Activated T-helper 17 cell treated with anti-CD3 and anti-CD28 coated beads, Interleukin-2, amount 50 U/mL, for 72 hours (primary cell): ENCODE measurements around the gene CD84. TPM values are rescaled to one million over a fixed set of nuclear protein-coding genes. Genes with fewer than 3 reads are reported as not detected.
A peak's percentile ranks its signal among the peaks of the same experiment; 100 is the strongest.

Experiments
- ATAC-seq: fragments of 150-1000 bp; cut with Tn5 transposase; replicated peaks from 2 replicates; pipeline ENCODE4 v1.10.0; 2021; ENCODE audit warnings: mild to moderate bottlenecking, moderate library complexity
- H3K27ac Mint-ChIP-seq: one replicate; pipeline ENCODE4 v1.8.0; 2022; ENCODE audit warnings: mixed read lengths
- H3K27me3 Mint-ChIP-seq: one replicate; pipeline ENCODE4 v1.8.0; 2022; ENCODE audit warnings: mixed read lengths
- H3K36me3 Mint-ChIP-seq: one replicate; pipeline ENCODE4 v1.8.0; 2022; ENCODE audit warnings: low read depth, mild to moderate bottlenecking, mixed read lengths
- H3K4me1 Mint-ChIP-seq: one replicate; pipeline ENCODE4 v1.8.0; 2022; ENCODE audit warnings: mixed read lengths
- H3K4me3 Mint-ChIP-seq: one replicate; pipeline ENCODE4 v1.8.0; 2022; ENCODE audit warnings: mild to moderate bottlenecking, mixed read lengths
- H3K9me3 Mint-ChIP-seq: one replicate; pipeline ENCODE4 v1.8.0; 2022; ENCODE audit warnings: mixed read lengths
- total RNA-seq, 2 donors: library from RNA; stranded (reverse); gene quantifications; one replicate each; pipeline ENCODE4 v1.2.3, GENCODE V29; 2022

CD84 gene
- total RNA-seq, 2 donors from 2014 or later, result 15.7 to 37.3 TPM

- Mint-ChIP-seq H3K9me3 (no peaks in the 10 kb centered on the region), H3K27me3 (no peaks in the 10 kb centered on the region), H3K4me3 (peak overlapping the region; percentile 29), H3K4me1 (peaks cover 55% of the 10 kb centered on the region), H3K27ac (peak overlapping the region; percentile 42), H3K36me3 (peaks cover 100% of the 10 kb centered on the region)
- no peak for ATAC-seq
These were observed 40.5 kb upstream of the CD84 start for GRCh38 chr1:160619742-160620277.

GRCh38 chr1:160618763-160619274 lies 39.5 kb upstream of the CD84 start:
- Mint-ChIP-seq H3K9me3 (no peaks in the 10 kb centered on the region), H3K27ac (peak overlapping the region; percentile 42), H3K36me3 (peaks cover 100% of the 10 kb centered on the region), H3K4me1 (peaks cover 48% of the 10 kb centered on the region), H3K4me3 (peak overlapping the region; percentile 29), H3K27me3 (no peaks in the 10 kb centered on the region)
- no peak for ATAC-seq

GRCh38 chr1:160618327-160618726 lies 39.0 kb upstream of the CD84 start:
- H3K9me3 Mint-ChIP-seq, result no peaks in the 10 kb centered on the region
- no peak for ATAC-seq
- H3K27me3 Mint-ChIP-seq, result no peaks in the 10 kb centered on the region
- H3K4me1 Mint-ChIP-seq, result peaks cover 46% of the 10 kb centered on the region
- peaks cover 100% of the 10 kb centered on the region for H3K36me3 Mint-ChIP-seq
- H3K27ac Mint-ChIP-seq, result peak overlapping the region; percentile 72
- H3K4me3 Mint-ChIP-seq, result peak overlapping the region; percentile 19

DNA sequence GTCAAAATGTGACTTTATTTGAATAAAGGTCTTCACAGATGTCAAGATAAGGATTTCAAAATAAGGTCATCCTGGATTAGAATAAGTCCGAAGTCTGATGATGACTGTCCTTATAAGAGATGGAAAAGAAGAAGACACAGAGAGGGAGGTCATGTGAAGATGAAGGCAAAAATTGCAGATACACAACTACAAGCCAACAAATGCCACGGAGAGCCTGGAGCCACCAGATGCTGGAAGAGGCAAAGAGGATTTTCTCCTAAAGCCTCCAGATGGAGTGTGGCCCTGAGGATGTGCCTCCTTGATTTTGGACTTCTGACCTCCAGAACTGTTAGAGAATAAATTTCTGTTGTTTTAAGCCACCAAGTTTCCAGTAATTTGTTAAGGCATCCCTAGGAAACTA lies 36.4 kb upstream of the CD84 start:
- no peak for ATAC-seq
- Mint-ChIP-seq H3K27ac (peak overlapping the region; percentile 33), H3K9me3 (no peaks in the 10 kb centered on the region), H3K27me3 (no peaks in the 10 kb centered on the region), H3K4me1 (peaks cover 38% of the 10 kb centered on the region), H3K36me3 (peaks cover 100% of the 10 kb centered on the region), H3K4me3 (peak overlapping the region; percentile 10)

DNA sequence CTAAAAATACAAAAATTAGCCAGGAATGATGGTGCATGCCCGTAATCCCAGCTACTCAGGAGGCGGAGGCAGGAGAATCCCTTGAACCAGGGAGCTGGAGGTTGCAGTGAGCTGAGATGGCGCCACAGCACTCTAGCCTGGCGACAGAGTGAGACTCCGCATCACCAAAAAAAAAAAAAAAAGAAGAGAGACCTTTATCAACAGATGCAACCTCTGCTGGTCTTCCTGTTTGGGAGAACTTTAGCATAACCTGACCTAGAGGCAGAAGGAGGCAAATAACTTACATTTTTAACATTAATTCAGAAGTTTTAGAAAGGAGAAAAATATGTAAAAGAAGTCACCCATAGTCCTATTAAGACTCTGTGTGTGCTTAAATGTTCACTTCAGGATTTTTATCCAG lies 35.1 kb upstream of the CD84 start:
- Mint-ChIP-seq H3K4me3 (peak overlapping the region; percentile 26), H3K9me3 (no peaks in the 10 kb centered on the region), H3K27ac (peak overlapping the region; percentile 70), H3K4me1 (peaks cover 32% of the 10 kb centered on the region), H3K36me3 (peaks cover 100% of the 10 kb centered on the region), H3K27me3 (no peaks in the 10 kb centered on the region)
- no peak for ATAC-seq

GRCh38 chr1:160612613-160613218 lies 33.4 kb upstream of the CD84 start:
- Mint-ChIP-seq H3K9me3 (no peaks in the 10 kb centered on the region), H3K4me1 (peaks cover 30% of the 10 kb centered on the region), H3K27ac (peak overlapping the region; percentile 70), H3K36me3 (peaks cover 100% of the 10 kb centered on the region), H3K4me3 (peak overlapping the region; percentile 26), H3K27me3 (no peaks in the 10 kb centered on the region)
- ATAC-seq, result peak; percentile 18

GRCh38 chr1:160610569-160611242 lies 31.4 kb upstream of the CD84 start:
- Mint-ChIP-seq H3K27me3 (no peaks in the 10 kb centered on the region), H3K9me3 (no peaks in the 10 kb centered on the region), H3K27ac (peak overlapping the region; percentile 89), H3K4me3 (peak overlapping the region; percentile 39), H3K4me1 (peaks cover 50% of the 10 kb centered on the region), H3K36me3 (peaks cover 96% of the 10 kb centered on the region)
- no peak for ATAC-seq

- Mint-ChIP-seq H3K36me3 (peaks cover 87% of the 10 kb centered on the region), H3K4me3 (peak overlapping the region; percentile 80), H3K27me3 (no peaks in the 10 kb centered on the region), H3K4me1 (peaks cover 57% of the 10 kb centered on the region), H3K9me3 (peaks cover 4% of the 10 kb centered on the region), H3K27ac (peak overlapping the region; percentile 89)
- no peak for ATAC-seq
These were observed 29.6 kb upstream of the CD84 start for GRCh38 chr1:160608941-160609340.

DNA sequence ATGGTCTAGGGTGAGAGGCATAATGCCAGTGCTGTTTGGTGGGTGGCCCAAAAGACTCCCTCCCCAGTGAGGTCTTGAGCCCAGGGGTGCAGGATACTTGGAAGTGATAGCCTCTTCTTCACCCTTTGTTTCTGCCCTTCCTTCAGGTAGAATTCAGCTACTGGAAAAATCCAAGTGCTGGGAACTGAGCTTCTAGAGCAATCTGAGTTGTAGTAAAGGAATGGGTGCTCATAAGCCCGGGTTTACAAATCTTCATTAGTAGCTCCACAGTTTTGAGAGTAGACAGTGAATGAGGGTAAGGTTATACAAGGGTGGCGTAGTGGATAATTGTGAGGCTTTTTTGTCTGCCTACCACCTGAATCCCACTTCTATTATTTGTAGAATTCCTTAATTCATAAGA lies 29.2 kb upstream of the CD84 start:
- ATAC-seq, result no peak
- Mint-ChIP-seq H3K36me3 (peaks cover 82% of the 10 kb centered on the region), H3K4me3 (peak overlapping the region; percentile 80), H3K27ac (peak overlapping the region; percentile 89), H3K9me3 (peaks cover 4% of the 10 kb centered on the region), H3K4me1 (peaks cover 54% of the 10 kb centered on the region), H3K27me3 (no peaks in the 10 kb centered on the region)

- peaks cover 78% of the 10 kb centered on the region for H3K36me3 Mint-ChIP-seq
- ATAC-seq, result peak; percentile 17
- H3K27ac Mint-ChIP-seq, result peak overlapping the region; percentile 89
- H3K4me1 Mint-ChIP-seq, result peaks cover 53% of the 10 kb centered on the region
- H3K27me3 Mint-ChIP-seq, result no peaks in the 10 kb centered on the region
- H3K4me3 Mint-ChIP-seq, result peak overlapping the region; percentile 80
- H3K9me3 Mint-ChIP-seq, result peaks cover 6% of the 10 kb centered on the region
These were observed 28.8 kb upstream of the CD84 start for GRCh38 chr1:160608057-160608456.

DNA sequence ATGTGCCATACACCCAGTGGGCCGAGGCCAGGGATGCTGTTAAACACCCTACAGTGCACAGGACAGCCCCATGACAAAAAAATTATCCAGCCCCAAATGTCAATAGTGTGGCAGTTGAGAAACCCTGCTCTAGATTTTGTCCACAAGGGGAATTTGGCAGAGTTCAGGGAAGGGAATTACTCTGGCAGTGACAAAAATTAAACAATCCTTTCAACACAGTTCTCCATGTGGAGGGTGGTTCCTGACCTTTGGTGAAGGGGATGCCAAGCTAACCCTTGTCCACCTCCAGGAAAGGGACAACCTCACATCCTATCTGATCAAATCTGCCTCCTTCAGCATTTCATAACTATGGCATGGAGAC lies 28.4 kb upstream of the CD84 start:
- H3K27ac Mint-ChIP-seq, result peak overlapping the region; percentile 89
- peak overlapping the region; percentile 80 for H3K4me3 Mint-ChIP-seq
- H3K36me3 Mint-ChIP-seq, result peaks cover 74% of the 10 kb centered on the region
- no peaks in the 10 kb centered on the region for H3K27me3 Mint-ChIP-seq
- H3K9me3 Mint-ChIP-seq, result peaks cover 10% of the 10 kb centered on the region
- ATAC-seq, result peak; percentile 14
- peaks cover 49% of the 10 kb centered on the region for H3K4me1 Mint-ChIP-seq

- Mint-ChIP-seq H3K27me3 (no peaks in the 10 kb centered on the region), H3K27ac (peak overlapping the region; percentile 89), H3K36me3 (peaks cover 69% of the 10 kb centered on the region), H3K4me3 (peak overlapping the region; percentile 80), H3K9me3 (peaks cover 10% of the 10 kb centered on the region), H3K4me1 (peaks cover 48% of the 10 kb centered on the region)
- ATAC-seq, result peak; percentile 89
These were observed 27.8 kb upstream of the CD84 start for GRCh38 chr1:160607011-160607671.

- no peak for ATAC-seq
- peak overlapping the region; percentile 80 for H3K4me3 Mint-ChIP-seq
These were observed 27.3 kb upstream of the CD84 start for GRCh38 chr1:160606611-160607010.

DNA sequence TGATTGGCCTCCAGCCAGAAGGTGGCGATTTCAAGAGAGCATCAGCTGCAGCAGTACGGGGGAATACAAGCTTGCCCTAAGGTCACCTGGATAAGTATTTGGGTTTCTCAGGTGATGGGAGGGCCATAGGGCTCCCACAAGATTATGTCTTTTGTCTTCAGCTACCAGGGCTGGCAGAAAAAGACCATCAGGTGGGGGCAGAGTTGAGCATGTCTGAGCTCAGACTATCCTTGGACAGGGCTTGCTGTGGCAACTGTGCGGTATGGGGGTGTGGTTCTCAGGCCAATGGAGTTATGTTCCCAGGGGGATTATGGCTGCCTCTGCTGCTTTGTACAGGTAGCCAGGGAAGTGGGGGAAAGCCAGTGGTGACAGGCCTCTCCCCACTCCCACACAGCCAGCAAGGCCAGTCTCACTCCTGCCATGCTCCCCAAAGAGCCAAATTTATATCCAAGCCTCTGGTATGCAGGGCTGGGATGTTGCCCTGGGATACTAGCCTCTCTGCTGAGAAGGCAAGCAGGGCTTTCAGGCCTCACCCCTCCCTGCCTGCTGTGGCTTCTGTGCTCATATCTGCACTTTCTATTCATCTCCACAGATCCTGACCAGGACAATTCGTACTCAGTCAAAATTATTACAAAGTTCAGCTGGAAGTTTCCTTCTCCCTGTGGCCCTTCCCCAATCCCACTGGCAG lies 26.6 kb upstream of the CD84 start:
- Mint-ChIP-seq H3K9me3 (peaks cover 13% of the 10 kb centered on the region), H3K4me1 (peaks cover 43% of the 10 kb centered on the region), H3K4me3 (peak overlapping the region; percentile 80), H3K36me3 (peaks cover 57% of the 10 kb centered on the region), H3K27ac (peak overlapping the region; percentile 89), H3K27me3 (no peaks in the 10 kb centered on the region)
- ATAC-seq, result peak; percentile 31

More at GRCh38 chr1:160606611-160607010, 27.3 kb upstream of the CD84 start:
- Mint-ChIP-seq H3K27me3 (no peaks in the 10 kb centered on the region), H3K4me1 (peaks cover 48% of the 10 kb centered on the region), H3K27ac (peak overlapping the region; percentile 89), H3K9me3 (peaks cover 10% of the 10 kb centered on the region), H3K36me3 (peaks cover 63% of the 10 kb centered on the region)
